HG02610 (cell line): Measurements from ENCODE around the gene TTC36.
"Not testable (repeated sequence)": the region's sequence is repeated elsewhere in the genome, so short reads cannot be mapped to it uniquely, and the experiment has no call there.

Source experiments
- ATAC-seq: cut with Tn5 transposase; IDR thresholded peaks from one replicate; pipeline ENCODE4 v1.9.1; 2021; ENCODE audit warnings: mild to moderate bottlenecking, moderate library complexity; ENCODE audit not compliant: unreplicated experiment

TTC36 gene

DNA sequence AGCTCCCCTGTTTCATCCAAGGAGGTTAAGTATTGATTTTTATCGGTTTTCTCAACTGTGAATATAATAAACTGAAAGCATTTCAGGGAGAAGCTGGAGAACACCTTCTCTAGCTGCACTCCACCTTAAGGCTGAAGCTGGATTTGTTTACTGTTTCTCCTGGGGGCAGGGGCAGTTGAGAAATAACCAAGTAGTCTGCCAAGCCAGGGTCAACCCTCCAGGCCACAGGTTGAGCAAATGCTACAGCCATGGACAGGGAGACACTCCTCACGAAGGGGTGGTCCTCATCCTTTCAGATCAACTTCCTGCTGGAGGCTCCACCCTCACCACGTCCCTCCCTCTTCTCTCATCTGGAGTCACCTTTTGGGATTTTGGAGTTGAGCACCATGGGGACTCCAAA is at the start of gene TTC36:
Gene TTC36 (plus strand): TSS at position 366 of the 400 bp plus-strand sequence. CDS start 21 bp downstream, at position 387.
- no peak for ATAC-seq

DNA sequence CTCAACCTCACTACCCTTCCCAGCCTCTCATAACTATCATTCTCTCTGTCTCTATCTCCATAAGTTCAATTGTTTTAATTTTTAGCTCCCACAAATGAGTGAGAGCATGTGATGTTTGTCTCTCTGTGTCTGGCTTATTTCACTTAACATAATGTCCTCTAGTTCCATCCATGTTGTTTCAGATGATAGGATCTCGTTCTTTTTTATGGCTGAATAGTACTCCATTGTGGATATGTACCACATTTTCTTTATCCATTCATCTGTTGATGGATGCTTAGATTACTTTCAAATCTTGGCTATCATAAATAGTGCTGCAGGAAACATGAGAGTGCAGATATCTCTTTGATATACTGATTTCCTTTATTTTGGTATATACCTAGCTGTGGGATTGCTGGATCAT is 46.0 kb upstream of the TTC36 start:
- not testable (repeated sequence) for ATAC-seq

GRCh38 chr11:118484405-118484804 is 42.9 kb upstream of the TTC36 start:
- ATAC-seq, result no peak

GRCh38 chr11:118485273-118485672 is 42.0 kb upstream of the TTC36 start:
- ATAC-seq, result no peak

GRCh38 chr11:118488480-118489109 is 38.7 kb upstream of the TTC36 start:
- no peak for ATAC-seq

DNA sequence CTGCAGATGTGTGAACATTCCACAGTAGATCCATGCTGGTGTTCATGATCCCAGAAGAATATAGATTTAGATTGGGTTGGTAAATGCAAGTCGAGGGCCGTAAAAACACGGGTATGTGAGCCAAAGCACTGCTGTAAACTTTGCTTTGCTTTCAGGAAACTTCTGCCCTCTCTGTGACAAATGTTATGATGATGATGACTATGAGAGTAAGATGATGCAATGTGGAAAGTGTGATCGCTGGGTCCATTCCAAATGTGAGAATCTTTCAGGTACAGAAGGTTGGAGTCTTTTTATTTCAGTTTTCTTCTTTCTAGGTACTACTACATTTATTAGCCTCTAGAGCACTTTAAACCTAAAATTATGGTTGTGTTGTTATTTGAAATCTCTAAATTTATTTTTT is 36.2 kb upstream of the TTC36 start:
- no peak for ATAC-seq

DNA sequence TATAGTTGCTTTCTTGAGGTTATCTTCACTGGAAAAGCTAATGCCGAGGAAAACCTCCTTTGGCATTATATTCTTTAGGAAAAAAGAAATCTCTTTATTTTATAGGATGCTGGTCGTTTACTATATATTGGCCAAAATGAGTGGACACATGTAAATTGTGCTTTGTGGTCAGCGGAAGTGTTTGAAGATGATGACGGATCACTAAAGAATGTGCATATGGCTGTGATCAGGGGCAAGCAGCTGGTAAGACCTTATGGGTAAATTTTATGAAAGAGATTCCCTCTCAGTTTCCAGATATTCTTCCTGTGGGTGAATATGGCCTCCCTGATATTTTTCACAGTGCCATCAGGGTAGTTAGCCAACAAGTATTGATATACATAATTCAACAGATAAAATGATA is 29.4 kb upstream of the TTC36 start:
- no peak for ATAC-seq

DNA sequence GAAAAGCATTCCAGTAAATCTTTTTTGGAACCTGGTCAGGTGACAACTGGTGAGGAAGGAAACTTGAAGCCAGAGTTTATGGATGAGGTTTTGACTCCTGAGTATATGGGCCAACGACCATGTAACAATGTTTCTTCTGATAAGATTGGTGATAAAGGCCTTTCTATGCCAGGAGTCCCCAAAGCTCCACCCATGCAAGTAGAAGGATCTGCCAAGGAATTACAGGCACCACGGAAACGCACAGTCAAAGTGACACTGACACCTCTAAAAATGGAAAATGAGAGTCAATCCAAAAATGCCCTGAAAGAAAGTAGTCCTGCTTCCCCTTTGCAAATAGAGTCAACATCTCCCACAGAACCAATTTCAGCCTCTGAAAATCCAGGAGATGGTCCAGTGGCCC is 24.1 kb upstream of the TTC36 start:
- ATAC-seq, result no peak

DNA sequence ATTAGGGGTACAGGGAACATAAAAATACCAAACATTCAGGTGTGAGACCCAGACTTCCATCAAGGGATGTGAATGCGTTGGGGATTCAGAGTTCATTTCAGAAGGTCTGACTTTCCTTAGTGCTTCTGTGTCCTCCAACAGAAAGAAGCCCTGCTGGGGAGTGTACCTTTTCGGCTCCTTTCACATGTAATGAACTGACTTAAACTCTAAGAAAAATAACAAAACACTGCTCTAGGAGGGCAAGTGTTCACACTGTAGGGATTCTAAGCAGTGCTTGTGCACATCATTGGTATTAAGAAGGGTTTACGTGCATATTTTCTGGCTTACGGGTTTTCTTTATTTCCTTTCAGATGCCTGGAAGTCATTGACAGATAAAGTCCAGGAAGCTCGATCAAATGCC is 15.7 kb upstream of the TTC36 start:
- ATAC-seq, result no peak

GRCh38 chr11:118514103-118514502 is 13.2 kb upstream of the TTC36 start:
- ATAC-seq, result no peak

- ATAC-seq, result no peak
Measured at GRCh38 chr11:118519549-118519948, 7.7 kb upstream of the TTC36 start.

DNA sequence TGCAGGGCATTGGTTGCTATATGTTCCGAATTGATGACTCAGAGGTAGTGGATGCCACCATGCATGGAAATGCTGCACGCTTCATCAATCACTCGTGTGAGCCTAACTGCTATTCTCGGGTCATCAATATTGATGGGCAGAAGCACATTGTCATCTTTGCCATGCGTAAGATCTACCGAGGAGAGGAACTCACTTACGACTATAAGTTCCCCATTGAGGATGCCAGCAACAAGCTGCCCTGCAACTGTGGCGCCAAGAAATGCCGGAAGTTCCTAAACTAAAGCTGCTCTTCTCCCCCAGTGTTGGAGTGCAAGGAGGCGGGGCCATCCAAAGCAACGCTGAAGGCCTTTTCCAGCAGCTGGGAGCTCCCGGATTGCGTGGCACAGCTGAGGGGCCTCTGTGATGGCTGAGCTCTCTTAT is 5.4 kb upstream of the TTC36 start:
- no peak for ATAC-seq

DNA sequence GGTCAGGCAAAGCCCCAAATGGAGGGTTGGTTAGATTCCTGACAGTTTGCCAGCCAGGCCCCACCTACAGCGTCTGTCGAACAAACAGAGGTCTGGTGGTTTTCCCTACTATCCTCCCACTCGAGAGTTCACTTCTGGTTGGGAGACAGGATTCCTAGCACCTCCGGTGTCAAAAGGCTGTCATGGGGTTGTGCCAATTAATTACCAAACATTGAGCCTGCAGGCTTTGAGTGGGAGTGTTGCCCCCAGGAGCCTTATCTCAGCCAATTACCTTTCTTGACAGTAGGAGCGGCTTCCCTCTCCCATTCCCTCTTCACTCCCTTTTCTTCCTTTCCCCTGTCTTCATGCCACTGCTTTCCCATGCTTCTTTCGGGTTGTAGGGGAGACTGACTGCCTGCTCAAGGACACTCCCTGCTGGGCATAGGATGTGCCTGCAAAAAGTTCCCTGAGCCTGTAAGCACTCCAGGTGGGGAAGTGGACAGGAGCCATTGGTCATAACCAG is 4.7 kb upstream of the TTC36 start:
- ATAC-seq, result no peak

- no peak for ATAC-seq
Measured at GRCh38 chr11:118524356-118524755, 2.9 kb upstream of the TTC36 start.

GRCh38 chr11:118524757-118525470 is 2.4 kb upstream of the TTC36 start:
- no peak for ATAC-seq

GRCh38 chr11:118526688-118527087 is 586 bp upstream of the TTC36 start:
- ATAC-seq, result no peak

DNA sequence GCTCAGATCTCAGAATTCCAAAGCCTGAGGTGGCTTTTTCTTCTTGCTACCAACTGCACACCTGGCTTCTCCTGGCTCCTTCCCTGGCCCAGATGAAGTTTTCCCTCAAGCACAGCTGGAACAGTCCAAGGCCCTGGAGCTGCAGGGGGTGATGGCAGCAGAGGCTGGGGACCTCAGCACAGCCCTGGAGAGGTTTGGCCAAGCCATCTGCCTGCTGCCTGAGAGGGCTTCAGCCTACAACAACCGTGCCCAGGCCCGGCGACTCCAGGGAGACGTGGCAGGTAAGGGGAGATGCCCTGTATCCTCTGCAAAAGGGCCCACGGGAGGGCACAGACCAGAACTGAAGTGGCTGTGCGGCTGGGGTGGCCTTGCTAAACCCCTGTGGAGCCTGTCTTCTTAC is 1.2 kb downstream of the TTC36 start:
- no peak for ATAC-seq

DNA sequence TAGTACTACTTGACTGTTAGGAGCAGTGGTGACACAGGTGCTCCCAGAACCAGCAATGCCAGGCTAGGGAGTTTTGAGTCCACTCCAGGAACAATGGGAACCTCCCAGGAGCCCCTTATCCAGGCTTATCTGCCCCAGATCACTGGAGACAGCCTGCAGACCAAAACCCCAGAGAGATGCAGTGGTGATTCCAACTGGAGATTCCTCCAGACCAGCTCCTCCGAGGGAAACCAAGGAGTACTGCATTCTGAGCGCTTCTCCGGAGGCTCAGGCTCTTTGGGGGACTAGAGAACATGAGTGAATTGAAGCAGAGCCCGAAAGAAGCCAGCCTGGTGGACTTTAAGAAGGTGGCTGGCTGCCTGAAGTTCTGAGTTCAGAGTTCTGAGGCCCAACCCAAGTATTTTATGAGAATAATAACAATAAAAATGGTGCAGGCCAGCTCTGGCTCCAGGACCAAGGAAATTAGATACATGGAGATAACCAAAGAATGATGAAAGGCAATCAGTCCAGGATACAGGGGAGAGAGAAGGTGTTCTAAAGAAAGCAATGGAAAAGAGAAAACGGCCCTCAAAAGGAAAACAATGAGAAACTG is 2.4 kb downstream of the TTC36 start:
- ATAC-seq, result no peak

DNA sequence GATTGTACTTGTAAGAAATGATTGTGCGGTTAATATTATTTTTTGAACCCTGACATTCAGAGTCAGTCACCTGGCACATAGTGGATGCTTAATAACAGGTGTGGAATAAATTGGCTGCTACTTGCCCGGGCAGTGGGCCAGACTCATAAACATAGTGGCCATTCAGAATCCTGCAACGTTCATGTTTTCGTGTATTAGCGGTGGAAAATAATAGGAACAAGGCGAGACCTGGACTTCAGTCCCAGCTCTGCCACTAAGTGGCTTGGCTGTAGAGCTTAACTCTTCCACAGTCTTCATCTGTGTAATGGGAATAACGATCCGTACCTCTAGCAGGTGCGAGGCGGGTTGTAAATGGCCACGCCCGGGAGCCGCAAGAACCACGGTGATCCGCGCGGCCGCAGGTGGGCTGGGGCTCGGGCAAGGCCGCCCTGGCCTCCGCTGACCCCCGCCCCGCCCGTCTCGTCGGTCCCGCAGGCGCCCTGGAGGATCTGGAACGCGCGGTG is 3.0 kb downstream of the TTC36 start:
- ATAC-seq, result no peak

DNA sequence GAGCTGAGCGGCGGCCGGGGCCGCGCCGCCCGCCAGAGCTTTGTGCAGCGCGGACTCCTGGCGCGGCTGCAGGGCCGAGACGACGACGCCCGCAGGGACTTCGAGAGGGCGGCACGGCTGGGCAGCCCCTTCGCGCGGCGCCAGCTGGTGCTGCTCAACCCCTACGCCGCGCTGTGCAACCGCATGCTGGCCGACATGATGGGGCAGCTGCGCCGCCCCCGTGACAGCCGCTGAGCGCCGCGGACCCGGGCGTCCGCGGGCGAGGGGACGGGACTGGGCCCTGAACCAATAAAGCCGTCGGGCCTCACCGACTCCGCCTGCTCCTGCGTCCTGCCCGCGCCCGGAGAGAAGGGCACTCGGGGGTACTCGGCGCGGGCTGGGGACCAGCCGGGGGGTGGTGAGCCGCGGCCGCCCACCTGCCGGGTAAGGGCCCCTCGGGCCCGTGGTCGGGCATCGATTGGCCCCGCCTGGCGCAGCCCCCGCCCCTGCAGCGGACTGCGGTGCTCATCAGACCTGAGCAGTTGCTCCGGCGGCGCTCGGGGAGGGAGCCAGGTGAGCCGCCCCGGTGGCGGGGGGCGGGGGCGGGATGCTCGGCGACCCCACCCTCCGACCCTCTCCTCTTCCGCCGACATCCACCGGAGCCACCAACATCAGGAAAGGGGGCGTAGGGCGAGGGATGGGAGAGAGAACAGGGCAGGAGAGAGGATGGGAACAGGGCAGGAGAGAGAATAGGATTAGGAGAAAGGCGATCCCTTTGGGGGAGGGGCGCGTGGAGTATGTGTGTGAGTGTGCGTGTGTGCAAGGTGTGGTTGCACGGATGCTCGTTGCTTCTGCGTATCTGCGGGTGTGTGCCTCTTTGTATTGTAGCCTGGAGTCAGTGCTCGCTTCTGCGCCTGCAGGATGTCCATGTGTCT is 3.7 kb downstream of the TTC36 start, which contains the start of gene TMEM25:
Gene TMEM25 (plus strand): TSS at position 510 of the 914 bp plus-strand sequence. CDS start 610 bp downstream, outside the sequence.
- ATAC-seq, result peak; percentile 74
